Panc1 (cell line): ENCODE measurements around the gene ZNF608. TPM values are rescaled to one million over a fixed set of nuclear protein-coding genes. Genes with fewer than 3 reads are reported as not detected.
A peak's percentile ranks its signal among the peaks of the same experiment; 100 is the strongest.

Experiments
- ATAC-seq: fragments of 200-7000 bp; cut with Tn5 transposase; 2 replicates; pipeline ENCODE4 v1.9.1; 2020; ENCODE audit warnings: mild to moderate bottlenecking, moderate library complexity
- BruUV-seq: library from RNA; stranded (reverse); fragments of 400-500 nt; replicated peaks from 2 replicates; lab custom pipeline; 2021; lab: Mats Ljungman, UMichigan
- CTCF ChIA-PET: fragments of 300-600 bp; sonication (Branson Sonifier 250); formaldehyde crosslinking; loops from one replicate; lab custom pipeline; 2022; ENCODE audit warnings: antibody characterized with exemption; lab: Charles Lee
- POLR2A ChIA-PET: fragments of 300-600 bp; sonication (Branson Sonifier 250); formaldehyde crosslinking; loops from one replicate; lab custom pipeline; 2022; ENCODE audit warnings: antibody characterized with exemption; lab: Charles Lee
- DNase-seq: peaks from one replicate; pipeline ENCODE4 v3.0.0-alpha.2; 2010; ENCODE audit warnings: low read depth, low spot score
- H3K27ac ChIP-seq: 2 replicates; pipeline ENCODE4 v1.5.1; 2011; ENCODE audit warnings: mild to moderate bottlenecking, low read length, inconsistent platforms
- H3K27me3 ChIP-seq: fragments of 200-500 bp; sonication (Bioruptor generic); 2 replicates; pipeline ENCODE4 v1.6.0; 2014; ENCODE audit warnings: low read length, inconsistent platforms; ENCODE audit not compliant: control insufficient read depth, insufficient read depth
- H3K36me3 ChIP-seq: fragments of 200-500 bp; sonication (Bioruptor generic); 2 replicates; pipeline ENCODE4 v1.5.1; 2014; ENCODE audit warnings: inconsistent platforms, mild to moderate bottlenecking, low read length, moderate library complexity; ENCODE audit not compliant: control insufficient read depth, insufficient read depth
- H3K4me1 ChIP-seq: 2 replicates; pipeline ENCODE4 v1.5.1; 2011; ENCODE audit warnings: inconsistent platforms, mild to moderate bottlenecking, low read length, moderate library complexity; ENCODE audit not compliant: control insufficient read depth, insufficient read depth
- H3K4me3 ChIP-seq, 2 experiments: 2 replicates each; pipeline ENCODE4 v1.5.1; 2011 to 2012; ENCODE audit warnings: low read depth in 2 of 2, low read length in 2 of 2, mild to moderate bottlenecking in 2 of 2, inconsistent platforms in 1 of 2, moderate library complexity in 1 of 2
- H3K9me3 ChIP-seq: fragments of 200-500 bp; sonication (Bioruptor generic); 2 replicates; pipeline ENCODE4 v1.5.1; 2014; ENCODE audit warnings: low read depth, mild to moderate bottlenecking, inconsistent platforms, low read length, moderate library complexity; ENCODE audit not compliant: control insufficient read depth, insufficient read depth
- CTCF ChIP-seq: fragments of 450-650 bp; IDR thresholded peaks from 2 replicates; pipeline ENCODE4 v1.5.1; 2017; ENCODE audit warnings: mild to moderate bottlenecking
- POLR2AphosphoS5 ChIP-seq: IDR thresholded peaks from 2 replicates; pipeline ENCODE4 v1.6.1; 2012; ENCODE audit warnings: mild to moderate bottlenecking, low read depth, low read length, moderate library complexity
- REST ChIP-seq, 2 experiments: IDR thresholded peaks; 2 replicates each; pipeline ENCODE4 v1.6.1; 2011 to 2012; ENCODE audit warnings: low read depth in 2 of 2, control low read depth in 1 of 2, low read length in 1 of 2, mild to moderate bottlenecking in 1 of 2, moderate library complexity in 1 of 2; ENCODE audit not compliant: insufficient read depth in 1 of 2
- SIN3A ChIP-seq: IDR thresholded peaks from 2 replicates; pipeline ENCODE4 v1.6.1; 2012; ENCODE audit warnings: low read depth, mild to moderate bottlenecking, low read length, moderate library complexity, borderline replicate concordance; ENCODE audit not compliant: insufficient read depth
- TCF7L2 ChIP-seq: IDR thresholded peaks from 2 replicates; pipeline ENCODE4 v1.6.1; 2011; ENCODE audit warnings: mild to moderate bottlenecking, low read depth, low read length, inconsistent platforms
- in situ Hi-C: cut with HindIII; loops from 2 replicates; pipeline ENCODE4 v1.10.0; 2016; ENCODE audit warnings: low sequenced_read_pairs, low pct_unique_long_range_greater_than_20kb
- intact Hi-C: fragments of 100-400 bp; cut with micrococcal nuclease; formaldehyde crosslinking; loops from one replicate; pipeline ENCODE4 v1.10.0; 2022; ENCODE audit not compliant: unreplicated experiment
- total RNA-seq: library from RNA; stranded (reverse); gene quantifications from one replicate; pipeline ENCODE4 v1.2.1, GENCODE V29; 2021; ENCODE audit not compliant: unreplicated experiment

Gene ZNF608
- total RNA-seq, 1 experiment from 2014 or later: 37.5 TPM

GRCh38 chr5:124697933-124698591 lies 48.4 kb downstream of the ZNF608 start:
- TF ChIP-seq CTCF: no peak
- no peak for TF ChIP-seq SIN3A
- TF ChIP-seq REST (IDR thresholded peaks at IDR 0.05; ENCODE audit: insufficient read depth in 1 of 2, low read depth in 2 of 2, low read length in 1 of 2): no peak
- no peak for TF ChIP-seq POLR2AphosphoS5
- 0 out of 2 replicates have a peak, but pooled peaks have one; percentile 22 for TF ChIP-seq TCF7L2
- ChIA-PET CTCF (interaction anchor here (0.6 kb wide), 1 partner anchor 42 kb away, joined by 4 read pairs; no protein-coding TSS in a partner anchor), POLR2A (interaction anchor here (0.5 to 0.9 kb wide), 2 partner anchors 43 to 50 kb away, joined by 3 to 4 read pairs; no protein-coding TSS in a partner anchor)
- Histone ChIP-seq H3K27ac (peak overlapping the region; percentile 86), H3K9me3 (no peaks in the 10 kb centered on the region), H3K36me3 (no peaks in the 10 kb centered on the region), H3K27me3 (no peaks in the 10 kb centered on the region), H3K4me3 (no peak overlapping the region), H3K4me1 (peaks cover 66% of the 10 kb centered on the region)
- no TSS peak for BruUV-seq
- DNase-seq (no peak), ATAC-seq (peak; percentile 66)
- in situ Hi-C loops: no loop called here
- intact Hi-C loops: no loop called here

GRCh38 chr5:124697501-124697900 lies 48.9 kb downstream of the ZNF608 start:
- Histone ChIP-seq H3K36me3 (no peaks in the 10 kb centered on the region), H3K4me1 (peaks cover 64% of the 10 kb centered on the region), H3K27ac (peak overlapping the region; percentile 86), H3K4me3 (no peak overlapping the region), H3K9me3 (no peaks in the 10 kb centered on the region), H3K27me3 (no peaks in the 10 kb centered on the region)
- no peak for TF ChIP-seq TCF7L2
- POLR2A ChIA-PET: no interaction called here
- CTCF ChIA-PET: no interaction called here
- BruUV-seq: no TSS peak
- ATAC-seq: no peak
- in situ Hi-C loops (no loop called here), intact Hi-C loops (no loop called here)
- DNase-seq: no peak

DNA sequence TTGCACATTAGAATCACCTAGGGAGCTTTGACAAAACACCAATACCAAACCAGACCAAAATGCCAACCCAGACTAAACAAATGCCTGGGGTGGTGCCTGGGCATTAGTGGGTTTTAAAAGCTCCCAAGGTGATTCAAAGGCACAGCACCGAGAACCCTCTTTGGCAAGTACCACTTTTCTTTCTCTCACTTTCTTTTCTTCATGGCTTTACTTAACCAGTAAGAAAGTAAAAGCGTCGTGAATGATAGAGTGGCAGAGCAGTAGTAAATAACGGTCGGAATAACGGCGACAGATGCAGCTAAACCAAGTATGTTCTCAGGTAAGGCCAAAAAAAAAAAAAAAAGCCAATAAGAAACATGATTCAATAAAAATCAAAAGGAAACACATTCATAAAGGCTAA lies 49.5 kb downstream of the ZNF608 start:
- TF ChIP-seq REST (IDR thresholded peaks at IDR 0.05; ENCODE audit: insufficient read depth in 1 of 2, low read depth in 2 of 2, low read length in 1 of 2) (no peak), SIN3A (no peak), POLR2AphosphoS5 (no peak), TCF7L2 (no peak), CTCF (no peak)
- Histone ChIP-seq H3K36me3 (no peaks in the 10 kb centered on the region), H3K9me3 (no peaks in the 10 kb centered on the region), H3K4me3 (no peak overlapping the region), H3K4me1 (peaks cover 62% of the 10 kb centered on the region), H3K27me3 (no peaks in the 10 kb centered on the region), H3K27ac (peak overlapping the region; percentile 86)
- CTCF ChIA-PET: no interaction called here
- in situ Hi-C loops: no loop called here
- POLR2A ChIA-PET: no interaction called here
- intact Hi-C loops: no loop called here
- no TSS peak for BruUV-seq
- ATAC-seq (no peak), DNase-seq (no peak)
